ENCODE measurements around the gene MGST2.

Gene MGST2

DNA sequence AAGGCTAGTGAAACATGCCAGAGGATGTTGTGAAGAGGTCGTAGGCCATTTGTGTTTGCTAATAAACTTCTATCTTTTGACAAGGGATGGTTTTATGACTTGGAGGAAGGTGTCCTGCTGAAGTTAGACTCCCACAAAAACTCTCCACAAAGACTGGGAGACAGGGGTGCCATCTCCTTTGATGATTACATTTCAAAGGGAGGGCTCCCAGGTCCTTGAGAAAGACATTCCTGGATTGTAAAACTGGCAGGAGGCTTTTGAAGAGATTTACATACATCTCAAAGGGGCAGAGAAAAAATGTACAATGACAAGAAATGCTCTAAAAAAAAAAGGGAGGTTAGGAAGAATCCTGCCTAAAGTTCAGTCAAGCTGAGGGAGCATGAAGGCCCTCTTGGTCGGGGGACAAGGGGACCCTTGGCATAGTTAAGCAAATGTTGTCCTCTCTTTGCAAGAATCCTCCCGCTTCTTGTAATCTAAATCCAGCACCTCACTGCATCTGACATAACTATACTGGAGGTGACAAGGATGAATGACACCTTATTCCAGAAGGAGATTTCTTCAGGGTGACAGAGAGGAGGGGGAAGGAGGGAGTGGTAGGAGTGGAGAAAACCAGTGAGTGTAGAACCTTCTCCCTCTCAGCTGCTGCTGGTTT is 41.1 kb upstream of the MGST2 start:
- H3K4me1 ChIP-seq (ENCODE audit: control insufficient read depth in 1 of 2, insufficient read depth in 2 of 2, low read length in 2 of 2) = no peaks in the 10 kb centered on the region
- H3K4ac ChIP-seq (ENCODE audit: low read depth, low read length) = no peak overlapping the region
- no peak overlapping the region for H2BK12ac ChIP-seq (ENCODE audit: low read length)
- no peak overlapping the region for H3K14ac ChIP-seq (ENCODE audit: low read length)
- no peaks in the 10 kb centered on the region for H3K79me1 ChIP-seq (ENCODE audit: low read length)
- no peak overlapping the region for H3K23ac ChIP-seq (ENCODE audit: low read length)
- no peak overlapping the region for H3K4me2 ChIP-seq (ENCODE audit: low read length)
- H4K8ac ChIP-seq (ENCODE audit: low read depth, low read length) = no peak overlapping the region
- H2BK5ac ChIP-seq (ENCODE audit: low read depth, low read length, poor library complexity) = no peak overlapping the region
- H3K27me3 ChIP-seq (ENCODE audit: insufficient read depth, low read length) = no peaks in the 10 kb centered on the region
- no peak overlapping the region for H3K4me3 ChIP-seq (ENCODE audit: low read depth, low read length)
- no CpG with 5 or more reads among the region's 3 CpGs for WGBS (ENCODE audit: extremely low coverage, insufficient coverage, insufficient read length)
- H3K27ac ChIP-seq (ENCODE audit: low read depth, low read length) = no peak overlapping the region
- no peak overlapping the region for H2AK5ac ChIP-seq (ENCODE audit: low read length)
- no peak for DNase-seq
- no peak overlapping the region for H4K91ac ChIP-seq (ENCODE audit: low read depth, low read length)
- no peak overlapping the region for H2BK120ac ChIP-seq (ENCODE audit: insufficient read depth, low read length, poor library complexity)
- H3K9me3 ChIP-seq (ENCODE audit: insufficient read depth, low read depth, low read length) = no peaks in the 10 kb centered on the region
- H3K36me3 ChIP-seq (ENCODE audit: control insufficient read depth in 1 of 2, insufficient read depth in 2 of 2, low read length in 2 of 2) = no peaks in the 10 kb centered on the region
- no peak overlapping the region for H3K9ac ChIP-seq (ENCODE audit: low read length)
- H2AFZ ChIP-seq (ENCODE audit: insufficient read depth, low read length, poor library complexity) = no peak overlapping the region
- no peak overlapping the region for H3K18ac ChIP-seq (ENCODE audit: low read length)
- H3K79me2 ChIP-seq (ENCODE audit: control insufficient read depth, insufficient read depth, low read length, poor library complexity) = no peaks in the 10 kb centered on the region
- H4K12ac ChIP-seq (ENCODE audit: low read depth, low read length) = no peak overlapping the region

DNA sequence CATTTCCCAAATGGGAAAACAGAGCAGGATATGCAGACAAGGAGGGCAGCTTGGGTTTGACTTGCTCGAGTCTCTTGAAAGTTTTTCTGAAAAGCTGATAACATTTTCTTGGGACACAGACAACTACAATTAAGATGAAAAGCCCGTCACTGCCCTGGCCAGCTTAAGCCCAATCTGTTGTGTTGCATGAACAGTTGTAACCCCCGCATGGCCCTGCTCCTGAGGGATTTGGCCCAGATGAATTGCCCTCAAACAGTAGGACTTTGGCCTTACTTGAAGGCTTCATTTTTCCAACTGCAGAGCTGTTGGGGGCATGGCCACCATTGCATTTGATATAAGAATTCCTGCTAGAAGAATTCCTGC is 40.5 kb upstream of the MGST2 start:
- Histone ChIP-seq H3K4me3 (ENCODE audit: low read depth, low read length) (no peak overlapping the region), H2BK12ac (ENCODE audit: low read length) (no peak overlapping the region), H3K14ac (ENCODE audit: low read length) (no peak overlapping the region), H3K18ac (ENCODE audit: low read length) (no peak overlapping the region), H2AFZ (ENCODE audit: insufficient read depth, low read length, poor library complexity) (no peak overlapping the region), H4K8ac (ENCODE audit: low read depth, low read length) (no peak overlapping the region), H2BK5ac (ENCODE audit: low read depth, low read length, poor library complexity) (no peak overlapping the region), H2BK120ac (ENCODE audit: insufficient read depth, low read length, poor library complexity) (no peak overlapping the region), H3K36me3 (ENCODE audit: control insufficient read depth in 1 of 2, insufficient read depth in 2 of 2, low read length in 2 of 2) (no peaks in the 10 kb centered on the region), H2AK5ac (ENCODE audit: low read length) (no peak overlapping the region), H3K79me2 (ENCODE audit: control insufficient read depth, insufficient read depth, low read length, poor library complexity) (no peaks in the 10 kb centered on the region), H3K9me3 (ENCODE audit: insufficient read depth, low read depth, low read length) (no peaks in the 10 kb centered on the region), H3K27me3 (ENCODE audit: insufficient read depth, low read length) (no peaks in the 10 kb centered on the region), H3K27ac (ENCODE audit: low read depth, low read length) (no peak overlapping the region), H3K9ac (ENCODE audit: low read length) (no peak overlapping the region), H3K79me1 (ENCODE audit: low read length) (no peaks in the 10 kb centered on the region), H3K23ac (ENCODE audit: low read length) (no peak overlapping the region), H3K4me2 (ENCODE audit: low read length) (no peak overlapping the region), H4K91ac (ENCODE audit: low read depth, low read length) (no peak overlapping the region), H3K4ac (ENCODE audit: low read depth, low read length) (no peak overlapping the region), H4K12ac (ENCODE audit: low read depth, low read length) (no peak overlapping the region), H3K4me1 (ENCODE audit: control insufficient read depth in 1 of 2, insufficient read depth in 2 of 2, low read length in 2 of 2) (no peaks in the 10 kb centered on the region)
- WGBS (ENCODE audit: extremely low coverage, insufficient coverage, insufficient read length) = no CpG with 5 or more reads among the region's 3 CpGs
- no peak for DNase-seq

GRCh38 chr4:139625482-139625881 is 40.1 kb upstream of the MGST2 start:
- Histone ChIP-seq H3K18ac (ENCODE audit: low read length) (no peak overlapping the region), H2BK12ac (ENCODE audit: low read length) (no peak overlapping the region), H3K9ac (ENCODE audit: low read length) (no peak overlapping the region), H4K12ac (ENCODE audit: low read depth, low read length) (no peak overlapping the region), H3K9me3 (ENCODE audit: insufficient read depth, low read depth, low read length) (no peaks in the 10 kb centered on the region), H4K91ac (ENCODE audit: low read depth, low read length) (no peak overlapping the region), H2AFZ (ENCODE audit: insufficient read depth, low read length, poor library complexity) (no peak overlapping the region), H3K27me3 (ENCODE audit: insufficient read depth, low read length) (no peaks in the 10 kb centered on the region), H3K27ac (ENCODE audit: low read depth, low read length) (no peak overlapping the region), H3K36me3 (ENCODE audit: control insufficient read depth in 1 of 2, insufficient read depth in 2 of 2, low read length in 2 of 2) (no peaks in the 10 kb centered on the region), H2BK120ac (ENCODE audit: insufficient read depth, low read length, poor library complexity) (no peak overlapping the region), H4K8ac (ENCODE audit: low read depth, low read length) (no peak overlapping the region), H2AK5ac (ENCODE audit: low read length) (no peak overlapping the region), H3K79me1 (ENCODE audit: low read length) (no peaks in the 10 kb centered on the region), H3K23ac (ENCODE audit: low read length) (no peak overlapping the region), H3K79me2 (ENCODE audit: control insufficient read depth, insufficient read depth, low read length, poor library complexity) (no peaks in the 10 kb centered on the region), H3K4me1 (ENCODE audit: control insufficient read depth in 1 of 2, insufficient read depth in 2 of 2, low read length in 2 of 2) (no peaks in the 10 kb centered on the region), H3K4me2 (ENCODE audit: low read length) (no peak overlapping the region), H3K4ac (ENCODE audit: low read depth, low read length) (no peak overlapping the region), H3K14ac (ENCODE audit: low read length) (no peak overlapping the region), H2BK5ac (ENCODE audit: low read depth, low read length, poor library complexity) (no peak overlapping the region), H3K4me3 (ENCODE audit: low read depth, low read length) (no peak overlapping the region)
- no CpG with 5 or more reads among the region's 4 CpGs for WGBS (ENCODE audit: extremely low coverage, insufficient coverage, insufficient read length)
- no peak for DNase-seq

- Histone ChIP-seq H3K4ac (ENCODE audit: low read depth, low read length) (no peak overlapping the region), H3K18ac (ENCODE audit: low read length) (no peak overlapping the region), H4K91ac (ENCODE audit: low read depth, low read length) (no peak overlapping the region), H3K79me1 (ENCODE audit: low read length) (no peaks in the 10 kb centered on the region), H2AFZ (ENCODE audit: insufficient read depth, low read length, poor library complexity) (no peak overlapping the region), H3K27ac (ENCODE audit: low read depth, low read length) (no peak overlapping the region), H3K4me3 (ENCODE audit: low read depth, low read length) (no peak overlapping the region), H2BK120ac (ENCODE audit: insufficient read depth, low read length, poor library complexity) (no peak overlapping the region), H3K4me2 (ENCODE audit: low read length) (no peak overlapping the region), H4K12ac (ENCODE audit: low read depth, low read length) (no peak overlapping the region), H3K9me3 (ENCODE audit: insufficient read depth, low read depth, low read length) (no peaks in the 10 kb centered on the region), H4K8ac (ENCODE audit: low read depth, low read length) (no peak overlapping the region), H3K79me2 (ENCODE audit: control insufficient read depth, insufficient read depth, low read length, poor library complexity) (no peaks in the 10 kb centered on the region), H3K4me1 (ENCODE audit: control insufficient read depth in 1 of 2, insufficient read depth in 2 of 2, low read length in 2 of 2) (peaks cover 2 to 6% of the 10 kb centered on the region in 2 experiments), H3K27me3 (ENCODE audit: insufficient read depth, low read length) (no peaks in the 10 kb centered on the region), H2BK12ac (ENCODE audit: low read length) (no peak overlapping the region), H2BK5ac (ENCODE audit: low read depth, low read length, poor library complexity) (no peak overlapping the region), H3K23ac (ENCODE audit: low read length) (no peak overlapping the region), H3K9ac (ENCODE audit: low read length) (no peak overlapping the region), H3K14ac (ENCODE audit: low read length) (no peak overlapping the region), H2AK5ac (ENCODE audit: low read length) (no peak overlapping the region), H3K36me3 (ENCODE audit: control insufficient read depth in 1 of 2, insufficient read depth in 2 of 2, low read length in 2 of 2) (no peaks in the 10 kb centered on the region)
- DNase-seq = no peak
- no CpG with 5 or more reads among the region's 16 CpGs for WGBS (ENCODE audit: extremely low coverage, insufficient coverage, insufficient read length)
Observed at GRCh38 chr4:139628184-139629012, 37.2 kb upstream of the MGST2 start.
